CD4-positive, CD25-positive, alpha-beta regulatory T cell (primary cell): ENCODE data around the gene SGO2. TPM values are rescaled to one million over a fixed set of nuclear protein-coding genes. Genes with fewer than 3 reads are reported as not detected.
"Not testable (repeated sequence)": the region's sequence is repeated elsewhere in the genome, so short reads cannot be mapped to it uniquely, and the experiment has no call there.

ENCODE experiments used
- ATAC-seq, 2 donors: fragments of 150-1000 bp; cut with Tn5 transposase; one replicate each; pipeline ENCODE4 v1.10.0; 2021; ENCODE audit warnings: low read depth in 2 of 2, moderate number of reproducible peaks in 2 of 2, moderate library complexity in 1 of 2
- DNase-seq, 3 donors: peaks; one replicate each; pipeline versions ENCODE4 v3.0.0 to v3.0.0-alpha.2; 2012 to 2022; ENCODE audit warnings: mixed read lengths in 1 of 3
- H3K27ac ChIP-seq: one replicate; pipeline ENCODE4 v1.7.0; 2013; ENCODE audit warnings: mild to moderate bottlenecking, low read length; ENCODE audit not compliant: insufficient read depth, poor library complexity, severe bottlenecking
- H3K27me3 ChIP-seq: one replicate; pipeline ENCODE4 v1.7.0; 2013; ENCODE audit warnings: low read length; ENCODE audit not compliant: control insufficient read depth, insufficient read depth
- H3K36me3 ChIP-seq: one replicate; pipeline ENCODE4 v1.7.0; 2013; ENCODE audit warnings: mild to moderate bottlenecking, low read length, moderate library complexity; ENCODE audit not compliant: control insufficient read depth, insufficient read depth
- H3K4me1 ChIP-seq: 2 replicates; pipeline ENCODE4 v1.7.0; 2013; ENCODE audit warnings: mild to moderate bottlenecking, low read length; ENCODE audit not compliant: insufficient read depth, control insufficient read depth, poor library complexity, severe bottlenecking
- H3K4me3 ChIP-seq: one replicate; pipeline ENCODE4 v1.7.0; 2013; ENCODE audit warnings: low read depth, mild to moderate bottlenecking, low read length, moderate library complexity
- H3K9me3 ChIP-seq, 2 experiments: 1 replicate in 1 of 2; 2 replicates in 1 of 2; pipeline ENCODE4 v1.7.0; 2013; ENCODE audit warnings: low read length in 2 of 2, mild to moderate bottlenecking in 1 of 2, moderate library complexity in 1 of 2; ENCODE audit not compliant: control insufficient read depth in 2 of 2
- H3K27ac Mint-ChIP-seq, 3 donors: one replicate each; pipeline ENCODE4 v1.8.0; 2020 to 2022; ENCODE audit warnings: mild to moderate bottlenecking in 3 of 3, mixed read lengths in 3 of 3, moderate library complexity in 2 of 3
- H3K27me3 Mint-ChIP-seq: one replicate; pipeline ENCODE4 v1.8.0; 2022; ENCODE audit warnings: mild to moderate bottlenecking, mixed read lengths
- H3K36me3 Mint-ChIP-seq: one replicate; pipeline ENCODE4 v1.8.0; 2020; ENCODE audit warnings: mixed read lengths
- H3K4me1 Mint-ChIP-seq, 4 donors: one replicate each; pipeline ENCODE4 v1.8.0; 2020 to 2022; ENCODE audit warnings: mixed read lengths in 4 of 4, mild to moderate bottlenecking in 1 of 4
- H3K4me3 Mint-ChIP-seq, 4 donors: one replicate each; pipeline ENCODE4 v1.8.0; 2020 to 2022; ENCODE audit warnings: mild to moderate bottlenecking in 4 of 4, mixed read lengths in 4 of 4, moderate library complexity in 3 of 4
- H3K9me3 Mint-ChIP-seq, 7 donors: one replicate each; pipeline ENCODE4 v1.8.0; 2020 to 2022; ENCODE audit warnings: mixed read lengths in 7 of 7, mild to moderate bottlenecking in 3 of 7, moderate library complexity in 2 of 7
- polyA plus RNA-seq, 4 donors: library from polyadenylated mRNA; unstranded; fragments of 300-500 nt; fragmentation: Illumina TruSeq; gene quantifications; one replicate each; pipeline ENCODE4 v1.2.3, GENCODE V29; 2021
- total RNA-seq: library from RNA; stranded (reverse); gene quantifications from one replicate; pipeline ENCODE4 v1.2.3, GENCODE V29; 2022

The SGO2 gene
- total and polyA plus RNA-seq, 5 donors from 2014 or later = 2.3 to 4.9 (median 3.3) TPM

DNA sequence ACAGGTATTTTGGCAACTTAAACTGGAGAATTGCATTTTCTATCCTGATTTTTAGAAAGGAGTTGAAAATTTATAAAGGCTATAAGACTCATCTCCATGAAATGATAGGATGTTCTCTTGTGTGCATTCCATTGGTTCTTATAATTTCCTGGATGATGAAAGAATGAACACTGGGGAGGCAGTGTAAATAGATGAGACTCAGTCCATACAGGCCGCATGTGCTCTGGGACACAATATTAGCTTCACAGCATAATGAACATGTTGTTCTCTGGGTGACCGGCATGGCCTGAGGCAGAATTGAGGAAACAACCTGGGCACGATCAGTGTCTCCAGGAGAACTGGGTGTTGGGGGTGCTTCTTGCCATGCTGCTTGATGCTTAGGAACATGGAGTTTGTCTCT is 98.7 kb downstream of the SGO2 start:
- Mint-ChIP-seq H3K27me3 (peaks cover 35% of the 10 kb centered on the region), H3K9me3 (no peaks in the 10 kb centered on the region), H3K27ac (no peak overlapping the region)

GRCh38 chr2:200625282-200625681 is 99.3 kb downstream of the SGO2 start:
- H3K27me3 ChIP-seq = peaks cover 9% of the 10 kb centered on the region
- peaks cover 0 to 2% (median 0%) of the 10 kb centered on the region in 4 donors for H3K4me1 Mint-ChIP-seq
- H3K36me3 ChIP-seq = no peaks in the 10 kb centered on the region
- H3K27ac Mint-ChIP-seq = peak overlapping the region in 1 of 3 donors; percentile 76
- H3K9me3 ChIP-seq = no peaks in the 10 kb centered on the region
- no peak overlapping the region for H3K27ac ChIP-seq
- no peak overlapping the region for H3K4me3 Mint-ChIP-seq
- H3K9me3 Mint-ChIP-seq = peaks cover 0 to under 1% (median 0%) of the 10 kb centered on the region in 7 donors
- DNase-seq = no peak
- ATAC-seq = no peak
- no peak overlapping the region for H3K4me3 ChIP-seq
- peaks cover 39% of the 10 kb centered on the region for H3K27me3 Mint-ChIP-seq
- no peaks in the 10 kb centered on the region for H3K36me3 Mint-ChIP-seq
- H3K4me1 ChIP-seq = no peaks in the 10 kb centered on the region

More for the DNA sequence above, 98.7 kb downstream of the SGO2 start:
- Histone ChIP-seq H3K4me1 (no peaks in the 10 kb centered on the region), H3K27ac (no peak overlapping the region), H3K9me3 (no peaks in the 10 kb centered on the region), H3K27me3 (peaks cover 9% of the 10 kb centered on the region), H3K4me3 (no peak overlapping the region), H3K36me3 (no peaks in the 10 kb centered on the region)
- ATAC-seq (no peak), DNase-seq (no peak)
- no peaks in the 10 kb centered on the region for H3K36me3 Mint-ChIP-seq
- H3K4me3 Mint-ChIP-seq = no peak overlapping the region
- peaks cover 0 to 2% (median 0%) of the 10 kb centered on the region in 4 donors for H3K4me1 Mint-ChIP-seq

DNA sequence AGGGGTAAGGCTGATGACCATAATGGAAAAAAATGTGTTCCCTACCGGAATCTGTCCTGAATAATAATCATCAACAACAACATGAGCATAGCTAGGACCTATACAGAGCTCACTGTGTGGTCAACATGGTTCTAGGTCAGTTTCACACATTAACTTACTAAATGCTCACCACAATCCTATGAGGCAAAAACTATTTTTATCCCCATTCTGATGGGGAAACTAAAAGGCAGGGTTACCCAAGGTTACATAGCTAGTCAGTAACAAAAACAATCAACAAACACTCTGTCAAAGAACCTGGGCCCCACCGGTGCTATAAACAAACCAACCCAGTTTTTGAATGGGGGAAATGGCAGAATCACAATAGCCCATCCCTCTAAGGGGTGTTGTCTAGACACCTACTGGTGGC is 100.0 kb downstream of the SGO2 start:
- Histone ChIP-seq H3K27me3 (peaks cover 9% of the 10 kb centered on the region), H3K36me3 (no peaks in the 10 kb centered on the region), H3K9me3 (no peaks in the 10 kb centered on the region), H3K4me3 (no peak overlapping the region), H3K27ac (no peak overlapping the region), H3K4me1 (no peaks in the 10 kb centered on the region)
- Mint-ChIP-seq H3K36me3 (no peaks in the 10 kb centered on the region), H3K27me3 (peaks cover 39% of the 10 kb centered on the region), H3K27ac (no peak overlapping the region), H3K4me3 (no peak overlapping the region), H3K9me3 (peaks cover 0 to 1% (median 0%) of the 10 kb centered on the region in 7 donors), H3K4me1 (peaks cover 0 to 2% (median 0%) of the 10 kb centered on the region in 4 donors)
- no peak for DNase-seq
- ATAC-seq = no peak

DNA sequence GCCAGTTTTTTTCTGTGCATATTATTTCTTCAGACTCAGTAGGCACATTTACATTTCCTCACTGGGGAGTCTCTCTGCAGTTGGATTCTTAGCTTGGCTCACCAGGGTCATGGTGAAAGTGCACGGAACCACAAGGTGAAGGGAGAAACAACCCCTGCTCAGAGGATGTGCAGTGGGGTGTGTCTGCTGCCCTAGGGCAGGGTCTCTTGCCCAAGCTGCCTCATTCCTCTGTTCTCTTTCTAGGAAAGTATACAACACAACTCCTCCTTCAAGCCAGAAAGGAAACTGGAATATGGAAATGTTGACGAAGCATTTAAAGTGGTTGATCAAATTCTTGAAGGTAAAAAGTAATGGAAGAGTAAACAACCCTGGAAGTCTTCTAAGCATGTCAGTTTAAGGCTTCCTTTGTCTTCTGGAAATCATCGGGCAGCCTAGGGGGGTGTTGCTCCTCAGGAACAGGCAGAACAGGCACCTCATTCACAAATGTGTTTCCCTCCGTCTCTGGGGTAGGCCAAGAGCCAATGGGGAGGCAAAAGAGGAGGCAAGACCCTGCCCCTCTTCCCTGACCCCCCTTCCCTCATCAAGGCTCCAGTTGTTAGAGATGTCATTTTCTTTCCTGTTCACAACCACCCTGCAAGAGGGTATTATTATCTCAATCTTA is 101.2 kb downstream of the SGO2 start:
- Mint-ChIP-seq H3K27me3 (peaks cover 38% of the 10 kb centered on the region), H3K4me1 (peaks cover 0 to 2% (median 0%) of the 10 kb centered on the region in 4 donors), H3K9me3 (peaks cover 0 to 1% (median 0%) of the 10 kb centered on the region in 7 donors), H3K36me3 (no peaks in the 10 kb centered on the region), H3K4me3 (no peak overlapping the region), H3K27ac (no peak overlapping the region)
- no peaks in the 10 kb centered on the region for H3K4me1 ChIP-seq
- ATAC-seq (no peak), DNase-seq (no peak)
- H3K9me3 ChIP-seq = no peaks in the 10 kb centered on the region
- H3K36me3 ChIP-seq = no peaks in the 10 kb centered on the region
- H3K27ac ChIP-seq = no peak overlapping the region
- peaks cover 12% of the 10 kb centered on the region for H3K27me3 ChIP-seq
- H3K4me3 ChIP-seq = no peak overlapping the region

GRCh38 chr2:200628461-200628860 is 102.5 kb downstream of the SGO2 start:
- not testable (repeated sequence) for H3K4me3 Mint-ChIP-seq, H3K9me3 Mint-ChIP-seq, H3K36me3 Mint-ChIP-seq, H3K9me3 ChIP-seq, H3K4me3 ChIP-seq, H3K4me1 ChIP-seq, H3K4me1 Mint-ChIP-seq, H3K36me3 ChIP-seq, ATAC-seq, H3K27ac ChIP-seq, DNase-seq, H3K27me3 ChIP-seq, H3K27ac Mint-ChIP-seq
- peaks cover 38% of the 10 kb centered on the region for H3K27me3 Mint-ChIP-seq

GRCh38 chr2:200631287-200631686 is 105.3 kb downstream of the SGO2 start:
- H3K4me3 ChIP-seq = no peak overlapping the region
- peaks cover 0 to 6% (median 0%) of the 10 kb centered on the region in 7 donors for H3K9me3 Mint-ChIP-seq
- H3K4me3 Mint-ChIP-seq = no peak overlapping the region
- no peaks in the 10 kb centered on the region for H3K4me1 ChIP-seq
- H3K27me3 ChIP-seq = peaks cover 9% of the 10 kb centered on the region
- no peaks in the 10 kb centered on the region for H3K9me3 ChIP-seq
- no peak overlapping the region for H3K27ac ChIP-seq
- no peaks in the 10 kb centered on the region for H3K36me3 ChIP-seq
- DNase-seq = no peak
- no peaks in the 10 kb centered on the region for H3K4me1 Mint-ChIP-seq
- no peak for ATAC-seq
- H3K27me3 Mint-ChIP-seq = peaks cover 47% of the 10 kb centered on the region
- no peak overlapping the region for H3K27ac Mint-ChIP-seq
- H3K36me3 Mint-ChIP-seq = no peaks in the 10 kb centered on the region

Other genes starting within 250 kb of the SGO2 start
- 19.2 TPM for gene SPATS2L, start 219.5 kb upstream of the SGO2 start, total RNA-seq
- gene SPATS2L, start 219.5 kb upstream of the SGO2 start, polyA plus RNA-seq = 10 to 100 TPM in 3 of 4 donors, 1 to 10 TPM in 1; 9.9 to 20.9 (median 17.8) TPM
- gene KCTD18, start 16.1 kb upstream of the SGO2 start, total RNA-seq = 18.2 TPM
- 10 to 100 TPM; 15.4 to 18.9 (median 17.2) TPM for gene KCTD18, start 16.1 kb upstream of the SGO2 start, polyA plus RNA-seq
- gene AOX1, start 59.8 kb downstream of the SGO2 start, total RNA-seq = not detected
- gene AOX1, start 59.8 kb downstream of the SGO2 start, polyA plus RNA-seq = not detected